ENCODE measurements around the gene ITPKC. TPM values are rescaled to one million over a fixed set of nuclear protein-coding genes. Genes with fewer than 3 reads are reported as not detected.

The ITPKC gene
- total and polyA plus RNA-seq, 2 of the 13 experiments (the other 11 are each of a cell fraction or from before 2014, with no cell fraction given), result 6.9 to 11.2 TPM

- TF ChIP-seq ARID4A (CRISPR knock-in tag; IDR thresholded peaks at IDR 0.05; ENCODE audit: borderline replicate concordance), result peak; percentile 79
- TF ChIP-seq SP4 (CRISPR knock-in tag; IDR thresholded peaks at IDR 0.05), result peak; percentile 79
- peak; percentile 49; the same call in 1 of the 2 replicates for TF ChIP-seq MYC (CRISPR knock-in tag; IDR thresholded peaks at IDR 0.05; ENCODE audit: borderline replicate concordance)
- 0 out of 2 replicates have a peak, but pooled peaks have one; percentile 28 for TF ChIP-seq ZNF317 (CRISPR knock-in tag; IDR thresholded peaks at IDR 0.05)
- TF ChIP-seq NONO (IDR thresholded peaks at IDR 0.05), result no peak
- peak; percentile 58; the same call in 1 of the 2 replicates for TF ChIP-seq NONO (CRISPR knock-in tag; conservative IDR thresholded peaks at IDR 0.05)
- peak in 1 of 2 experiments; percentile 59; a peak in 1 of 4 replicates for TF ChIP-seq KLF16 (CRISPR knock-in tag; IDR thresholded peaks at IDR 0.05)
- no peak for TF ChIP-seq TERF1 (CRISPR knock-in tag; IDR thresholded peaks at IDR 0.05)
- TF ChIP-seq ZNF629 (CRISPR knock-in tag; conservative IDR thresholded peaks at IDR 0.05), result peak; percentile 37; the same call in 1 of the 2 replicates
- TF ChIP-seq CEBPZ (IDR thresholded peaks at IDR 0.05; ENCODE audit: low read length), result no peak
- 0 out of 2 replicates have a peak, but pooled peaks have one; percentile 3 for TF ChIP-seq ZNF772 (CRISPR knock-in tag; IDR thresholded peaks at IDR 0.05)
- no peak for TF ChIP-seq ZNF362 (CRISPR knock-in tag; IDR thresholded peaks at IDR 0.05; ENCODE audit: borderline replicate concordance)
- peak; percentile 78 for TF ChIP-seq CHD2 (IDR thresholded peaks at IDR 0.05; ENCODE audit: low read depth, low read length)
- no peak for TF ChIP-seq PTBP1 (IDR thresholded peaks at IDR 0.05; ENCODE audit: low read depth, low read length, poor library complexity, severe bottlenecking)
- peak; percentile 57; the same call in 1 of the 2 replicates for TF ChIP-seq MTA1 (CRISPR knock-in tag; IDR thresholded peaks at IDR 0.05; ENCODE audit: borderline replicate concordance)
These were observed at the start of gene ITPKC, which contains the start of gene COQ8B (continued) for GRCh38 chr19:40716482-40717324.

All from HepG2 (cell line).